ENCODE measurements around the gene GRM8.

The GRM8 gene

GRCh38 chr7:126776498-126776897 lies 476.2 kb downstream of the GRM8 start:
- DNase-seq (ENCODE audit: low read depth in 2 of 2), result no peak
- no peak overlapping the region for H3K4me3 ChIP-seq (replicated peaks in 1 of 2; ENCODE audit: low read depth in 2 of 2, low read length in 2 of 2)
- TF ChIP-seq CTCF (IDR thresholded peaks at IDR 0.05; ENCODE audit: low read depth, low read length), result no peak

GRCh38 chr7:126774077-126774476 lies 478.7 kb downstream of the GRM8 start:
- TF ChIP-seq CTCF (IDR thresholded peaks at IDR 0.05; ENCODE audit: low read depth, low read length), result no peak
- DNase-seq (ENCODE audit: low read depth in 2 of 2), result no peak
- no peak overlapping the region for H3K4me3 ChIP-seq (replicated peaks in 1 of 2; ENCODE audit: low read depth in 2 of 2, low read length in 2 of 2)

- TF ChIP-seq CTCF (IDR thresholded peaks at IDR 0.05; ENCODE audit: low read depth, low read length), result no peak
- H3K4me3 ChIP-seq (replicated peaks in 1 of 2; ENCODE audit: low read depth in 2 of 2, low read length in 2 of 2), result no peak overlapping the region
- no peak for DNase-seq (ENCODE audit: low read depth in 2 of 2)
Measured at GRCh38 chr7:126768836-126769235, 483.9 kb downstream of the GRM8 start.

GRCh38 chr7:126760914-126761577 lies 491.7 kb downstream of the GRM8 start:
- H3K4me3 ChIP-seq (replicated peaks in 1 of 2; ENCODE audit: low read depth in 2 of 2, low read length in 2 of 2), result no peak overlapping the region
- TF ChIP-seq CTCF (IDR thresholded peaks at IDR 0.05; ENCODE audit: low read depth, low read length), result no peak
- DNase-seq (ENCODE audit: low read depth in 2 of 2), result no peak

- H3K4me3 ChIP-seq (replicated peaks in 1 of 2; ENCODE audit: low read depth in 2 of 2, low read length in 2 of 2), result no peak overlapping the region
- no peak for TF ChIP-seq CTCF (IDR thresholded peaks at IDR 0.05; ENCODE audit: low read depth, low read length)
- no peak for DNase-seq (ENCODE audit: low read depth in 2 of 2)
Measured at GRCh38 chr7:126755381-126755780, 497.4 kb downstream of the GRM8 start.

- TF ChIP-seq CTCF (IDR thresholded peaks at IDR 0.05; ENCODE audit: low read depth, low read length), result no peak
- DNase-seq (ENCODE audit: low read depth in 2 of 2), result no peak
- H3K4me3 ChIP-seq (replicated peaks in 1 of 2; ENCODE audit: low read depth in 2 of 2, low read length in 2 of 2), result no peak overlapping the region
Measured at GRCh38 chr7:126750207-126750911, 502.4 kb downstream of the GRM8 start.

All from cardiac fibroblast (primary cell).